H7 (cell line): Measurements from ENCODE around the gene MPND. TPM values are rescaled to one million over a fixed set of nuclear protein-coding genes. Genes with fewer than 3 reads are reported as not detected.

Experiments used
- DNase-seq: peaks from one replicate; pipeline ENCODE4 v3.0.0; 2012
- H3K27me3 ChIP-seq: 2 replicates; pipeline ENCODE4 v1.6.0; 2011; ENCODE audit warnings: mild to moderate bottlenecking, low read length; ENCODE audit not compliant: control insufficient read depth, insufficient read depth
- H3K36me3 ChIP-seq: replicated peaks from 2 replicates; pipeline ENCODE4 v1.5.1; 2011; ENCODE audit warnings: low read length; ENCODE audit not compliant: control insufficient read depth, insufficient read depth
- H3K4me3 ChIP-seq: 2 replicates; pipeline ENCODE4 v1.5.1; 2011; ENCODE audit warnings: low read depth, mild to moderate bottlenecking, control low read depth, low read length, moderate library complexity; ENCODE audit not compliant: insufficient read depth
- total RNA-seq: library from RNA; depleted of rRNA; stranded (reverse); fragments of >200 nt; shearing (Covaris generic); gene quantifications from 2 replicates; pipeline ENCODE4 v1.2.3, GENCODE V29; 2014; rRNA removed

Gene MPND
- total RNA-seq, 1 experiment from 2014 or later, result 17.4 TPM

GRCh38 chr19:4402171-4403004 lies 59.0 kb downstream of the MPND start, which contains the start of gene CHAF1A:
Gene CHAF1A (plus strand): TSS chr19:4402640. CDS start chr19:4402763, 123 bp downstream.
- H3K4me3 ChIP-seq, result peak within 1 kb of the TSS; percentile 86
- peak; percentile 100 for DNase-seq
- H3K27me3 ChIP-seq, result no peaks in the 10 kb centered on the region
- peaks cover 6% of the 10 kb centered on the region for H3K36me3 ChIP-seq

GRCh38 chr19:4403005-4403761 lies 59.8 kb downstream of the MPND start:
- H3K27me3 ChIP-seq, result no peaks in the 10 kb centered on the region
- H3K4me3 ChIP-seq, result peak overlapping the region; percentile 86
- H3K36me3 ChIP-seq, result peaks cover 5% of the 10 kb centered on the region
- peak; percentile 52 for DNase-seq

- H3K36me3 ChIP-seq, result peaks cover 17% of the 10 kb centered on the region
- no peak for DNase-seq
- H3K4me3 ChIP-seq, result no peak overlapping the region
- H3K27me3 ChIP-seq, result no peaks in the 10 kb centered on the region
These were observed 62.6 kb downstream of the MPND start for GRCh38 chr19:4405977-4406376.

GRCh38 chr19:4406626-4407025 lies 63.3 kb downstream of the MPND start:
- H3K27me3 ChIP-seq, result no peaks in the 10 kb centered on the region
- peaks cover 18% of the 10 kb centered on the region for H3K36me3 ChIP-seq
- no peak overlapping the region for H3K4me3 ChIP-seq
- no peak for DNase-seq

- no peak overlapping the region for H3K4me3 ChIP-seq
- DNase-seq, result peak; percentile 79
- peaks cover 33% of the 10 kb centered on the region for H3K36me3 ChIP-seq
- no peaks in the 10 kb centered on the region for H3K27me3 ChIP-seq
These were observed 66.0 kb downstream of the MPND start for GRCh38 chr19:4409123-4409933.

Other genes with a start within 250 kb of the MPND start
- 221 and 226 TPM in 2 replicates for gene MAP2K2, start 219.4 kb upstream of the MPND start, total RNA-seq
- not detected in 2 replicates for gene CREB3L3, start 189.9 kb upstream of the MPND start, total RNA-seq
- gene SIRT6, start 161.0 kb upstream of the MPND start, total RNA-seq, result 23.3 and 25.1 TPM in 2 replicates
- 1.0 and 1.2 TPM in 2 replicates for gene ANKRD24, start 160.9 kb upstream of the MPND start, total RNA-seq
- 0.10 and 0.67 TPM in 2 replicates for gene EBI3, start 114.0 kb upstream of the MPND start, total RNA-seq
- 31.0 and 32.7 TPM in 2 replicates for gene YJU2, start 96.5 kb upstream of the MPND start, total RNA-seq
- gene SHD, start 64.3 kb upstream of the MPND start, total RNA-seq, result 1.3 and 1.5 TPM in 2 replicates
- gene TMIGD2, start 41.2 kb upstream of the MPND start, total RNA-seq, result 0.45 and 0.78 TPM in 2 replicates
- gene FSD1, start 39.0 kb upstream of the MPND start, total RNA-seq, result 29.8 and 34.1 TPM in 2 replicates
- gene STAP2, start 4.7 kb upstream of the MPND start, total RNA-seq, result 14.2 and 18.0 TPM in 2 replicates
- 73.1 and 97.7 TPM in 2 replicates for gene SH3GL1, start 57.0 kb downstream of the MPND start, total RNA-seq
- 121 and 122 TPM in 2 replicates for gene CHAF1A, start 59.1 kb downstream of the MPND start, total RNA-seq
- 36.0 and 41.8 TPM in 2 replicates for gene UBXN6, start 114.2 kb downstream of the MPND start, total RNA-seq
- gene HDGFL2, start 128.7 kb downstream of the MPND start, total RNA-seq, result 111 and 116 TPM in 2 replicates
- gene PLIN4, start 174.9 kb downstream of the MPND start, total RNA-seq, result 0.07 and 0.10 TPM in 2 replicates
- gene PLIN5, start 191.7 kb downstream of the MPND start, total RNA-seq, result 1.3 and 2.5 TPM in 2 replicates
- 0.10 and 0.30 TPM in 2 replicates for gene LRG1, start 196.5 kb downstream of the MPND start, total RNA-seq
- 38.4 and 43.0 TPM in 2 replicates for gene SEMA6B, start 216.1 kb downstream of the MPND start, total RNA-seq